ENCODE measurements around the gene CELF5. TPM values are rescaled to one million over a fixed set of nuclear protein-coding genes. Genes with fewer than 3 reads are reported as not detected.

Gene CELF5
- total and polyA plus RNA-seq, 2 experiments from 2014 or later = 5.6 to 10.6 TPM

- no peak overlapping the region for H3K4me2 ChIP-seq
- Mint-ChIP-seq H3K4me3 (no peak overlapping the region), H3K4me1 (peaks cover 2% of the 10 kb centered on the region; the same call in 1 of the 3 replicates), H3K27me3 (ENCODE audit: insufficient read depth, low read depth, poor library complexity) (peaks cover 9% of the 10 kb centered on the region), H3K27ac (no peak overlapping the region), H3K9me3 (peaks cover 19% of the 10 kb centered on the region), H3K36me3 (ENCODE audit: low read depth) (peaks cover 32% of the 10 kb centered on the region)
- TF ChIP-seq ETS1 (IDR thresholded peaks at IDR 0.05) (no peak), ZNF114 (CRISPR knock-in tag; IDR thresholded peaks at IDR 0.05) (no peak), STAT1 (IDR thresholded peaks at IDR 0.05; ENCODE audit: unreplicated experiment) (no peak), NANOG (IDR thresholded peaks at IDR 0.05; ENCODE audit: borderline replicate concordance) (no peak), CREB1 (CRISPR knock-in tag; IDR thresholded peaks at IDR 0.05; ENCODE audit: low read depth) (no peak), JUNB (IDR thresholded peaks at IDR 0.05; ENCODE audit: unreplicated experiment) (no peak)
- TF ChIP-seq, protein P1, sequence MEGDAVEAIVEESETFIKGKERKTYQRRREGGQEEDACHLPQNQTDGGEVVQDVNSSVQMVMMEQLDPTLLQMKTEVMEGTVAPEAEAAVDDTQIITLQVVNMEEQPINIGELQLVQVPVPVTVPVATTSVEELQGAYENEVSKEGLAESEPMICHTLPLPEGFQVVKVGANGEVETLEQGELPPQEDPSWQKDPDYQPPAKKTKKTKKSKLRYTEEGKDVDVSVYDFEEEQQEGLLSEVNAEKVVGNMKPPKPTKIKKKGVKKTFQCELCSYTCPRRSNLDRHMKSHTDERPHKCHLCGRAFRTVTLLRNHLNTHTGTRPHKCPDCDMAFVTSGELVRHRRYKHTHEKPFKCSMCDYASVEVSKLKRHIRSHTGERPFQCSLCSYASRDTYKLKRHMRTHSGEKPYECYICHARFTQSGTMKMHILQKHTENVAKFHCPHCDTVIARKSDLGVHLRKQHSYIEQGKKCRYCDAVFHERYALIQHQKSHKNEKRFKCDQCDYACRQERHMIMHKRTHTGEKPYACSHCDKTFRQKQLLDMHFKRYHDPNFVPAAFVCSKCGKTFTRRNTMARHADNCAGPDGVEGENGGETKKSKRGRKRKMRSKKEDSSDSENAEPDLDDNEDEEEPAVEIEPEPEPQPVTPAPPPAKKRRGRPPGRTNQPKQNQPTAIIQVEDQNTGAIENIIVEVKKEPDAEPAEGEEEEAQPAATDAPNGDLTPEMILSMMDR (conservative IDR thresholded peaks at IDR 0.05; ENCODE audit: low read depth in 2 of 2) = peak; percentile 46 to 71
- ATAC-seq (peak; percentile 71), DNase-seq (ENCODE audit: low spot score) (peak; percentile 62)
- H3F3A ChIP-seq (replicated peaks; ENCODE audit: low read depth) = no peaks in the 10 kb centered on the region
- H3K4me1 ChIP-seq (ENCODE audit: insufficient read depth) = no peaks in the 10 kb centered on the region; the same call in 1 of the 2 replicates
- no peaks in the 10 kb centered on the region for H3K79me2 ChIP-seq (replicated peaks; ENCODE audit: insufficient read depth)
- H2AFZ ChIP-seq = no peak overlapping the region
- no peaks in the 10 kb centered on the region for H3K27me3 ChIP-seq (ENCODE audit: insufficient read depth)
- H3K4me3 ChIP-seq = no peak overlapping the region
- H3K36me3 ChIP-seq (ENCODE audit: insufficient read depth) = no peaks in the 10 kb centered on the region
- no peaks in the 10 kb centered on the region for H3K9me2 ChIP-seq (ENCODE audit: insufficient read depth)
- H4K20me1 ChIP-seq (replicated peaks; ENCODE audit: insufficient read depth) = no peaks in the 10 kb centered on the region
- H3K27ac ChIP-seq (ENCODE audit: low read depth) = no peak overlapping the region
These were observed 26.2 kb downstream of the CELF5 start for GRCh38 chr19:3250675-3251074.

DNA sequence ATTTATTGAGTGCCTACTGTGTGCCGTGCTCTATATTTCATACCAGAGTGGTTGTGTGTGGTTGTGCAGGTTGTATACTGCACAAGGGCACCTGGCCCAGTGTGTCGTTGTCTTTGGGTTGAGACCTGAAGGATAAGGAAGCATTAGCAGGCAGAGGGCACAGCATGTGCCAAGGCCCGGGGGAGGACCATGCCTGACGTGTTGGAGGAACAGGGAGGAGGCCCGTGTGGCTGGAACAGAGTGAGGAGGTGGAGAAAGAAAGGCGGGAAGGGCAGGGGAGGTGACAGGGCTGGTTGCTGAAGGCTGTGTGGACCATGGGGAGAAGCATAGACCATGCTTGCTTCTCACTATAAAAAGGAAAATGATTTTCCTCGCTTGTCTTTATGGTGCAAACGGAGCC, 26.8 kb downstream of the CELF5 start:
- Histone ChIP-seq H2AFZ (no peak overlapping the region), H3K79me2 (replicated peaks; ENCODE audit: insufficient read depth) (no peaks in the 10 kb centered on the region), H3K36me3 (ENCODE audit: insufficient read depth) (no peaks in the 10 kb centered on the region), H3K4me1 (ENCODE audit: insufficient read depth) (no peaks in the 10 kb centered on the region; the same call in 1 of the 2 replicates), H3K27ac (ENCODE audit: low read depth) (no peak overlapping the region), H3K4me2 (no peak overlapping the region), H3K27me3 (ENCODE audit: insufficient read depth) (no peaks in the 10 kb centered on the region), H4K20me1 (replicated peaks; ENCODE audit: insufficient read depth) (no peaks in the 10 kb centered on the region), H3K4me3 (no peak overlapping the region), H3F3A (replicated peaks; ENCODE audit: low read depth) (no peaks in the 10 kb centered on the region), H3K9me2 (ENCODE audit: insufficient read depth) (no peaks in the 10 kb centered on the region)
- Mint-ChIP-seq H3K27ac (no peak overlapping the region), H3K36me3 (ENCODE audit: low read depth) (peaks cover 32% of the 10 kb centered on the region), H3K9me3 (peaks cover 19% of the 10 kb centered on the region), H3K27me3 (ENCODE audit: insufficient read depth, low read depth, poor library complexity) (peaks cover 9% of the 10 kb centered on the region), H3K4me3 (no peak overlapping the region), H3K4me1 (peaks cover 2% of the 10 kb centered on the region; the same call in 1 of the 3 replicates)
- DNase-seq (ENCODE audit: low spot score) (no peak), ATAC-seq (no peak)
- TF ChIP-seq STAT1 (IDR thresholded peaks at IDR 0.05; ENCODE audit: unreplicated experiment) (no peak), ZNF462 (CRISPR knock-in tag; IDR thresholded peaks at IDR 0.05) (no peak), ZNF114 (CRISPR knock-in tag; IDR thresholded peaks at IDR 0.05) (no peak), POLR2AphosphoS5 (IDR thresholded peaks at IDR 0.05; ENCODE audit: low read depth) (no peak)
- TF ChIP-seq, protein P2, sequence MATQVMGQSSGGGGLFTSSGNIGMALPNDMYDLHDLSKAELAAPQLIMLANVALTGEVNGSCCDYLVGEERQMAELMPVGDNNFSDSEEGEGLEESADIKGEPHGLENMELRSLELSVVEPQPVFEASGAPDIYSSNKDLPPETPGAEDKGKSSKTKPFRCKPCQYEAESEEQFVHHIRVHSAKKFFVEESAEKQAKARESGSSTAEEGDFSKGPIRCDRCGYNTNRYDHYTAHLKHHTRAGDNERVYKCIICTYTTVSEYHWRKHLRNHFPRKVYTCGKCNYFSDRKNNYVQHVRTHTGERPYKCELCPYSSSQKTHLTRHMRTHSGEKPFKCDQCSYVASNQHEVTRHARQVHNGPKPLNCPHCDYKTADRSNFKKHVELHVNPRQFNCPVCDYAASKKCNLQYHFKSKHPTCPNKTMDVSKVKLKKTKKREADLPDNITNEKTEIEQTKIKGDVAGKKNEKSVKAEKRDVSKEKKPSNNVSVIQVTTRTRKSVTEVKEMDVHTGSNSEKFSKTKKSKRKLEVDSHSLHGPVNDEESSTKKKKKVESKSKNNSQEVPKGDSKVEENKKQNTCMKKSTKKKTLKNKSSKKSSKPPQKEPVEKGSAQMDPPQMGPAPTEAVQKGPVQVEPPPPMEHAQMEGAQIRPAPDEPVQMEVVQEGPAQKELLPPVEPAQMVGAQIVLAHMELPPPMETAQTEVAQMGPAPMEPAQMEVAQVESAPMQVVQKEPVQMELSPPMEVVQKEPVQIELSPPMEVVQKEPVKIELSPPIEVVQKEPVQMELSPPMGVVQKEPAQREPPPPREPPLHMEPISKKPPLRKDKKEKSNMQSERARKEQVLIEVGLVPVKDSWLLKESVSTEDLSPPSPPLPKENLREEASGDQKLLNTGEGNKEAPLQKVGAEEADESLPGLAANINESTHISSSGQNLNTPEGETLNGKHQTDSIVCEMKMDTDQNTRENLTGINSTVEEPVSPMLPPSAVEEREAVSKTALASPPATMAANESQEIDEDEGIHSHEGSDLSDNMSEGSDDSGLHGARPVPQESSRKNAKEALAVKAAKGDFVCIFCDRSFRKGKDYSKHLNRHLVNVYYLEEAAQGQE (IDR thresholded peaks at IDR 0.05; ENCODE audit: unreplicated experiment) = no peak

Measured in GM23338 (cell line).